HepG2 (cell line): ENCODE results near the gene FCGBP. TPM values are rescaled to one million over a fixed set of nuclear protein-coding genes. Genes with fewer than 3 reads are reported as not detected.

Experiments used
- ETV6 ChIP-seq: sonication (generic); formaldehyde crosslinking; conservative IDR thresholded peaks from 2 replicates; pipeline ENCODE4 v1.4.0; 2020; ENCODE audit warnings: missing genetic modification reagents
- HNF4G ChIP-seq, 2 experiments: sonication (generic) in 1 of 2; formaldehyde crosslinking in 1 of 2; IDR thresholded peaks; 2 replicates each; pipeline versions ENCODE4 v1.4.0 to v1.6.1; 2011 to 2020; ENCODE audit warnings: borderline replicate concordance in 2 of 2, low read depth in 2 of 2, mild to moderate bottlenecking in 2 of 2, low read length in 1 of 2, missing genetic modification reagents in 1 of 2, moderate library complexity in 1 of 2
- MEF2D ChIP-seq: sonication (generic); formaldehyde crosslinking; IDR thresholded peaks from 2 replicates; pipeline ENCODE4 v1.5.1; 2020; ENCODE audit warnings: mild to moderate bottlenecking, missing genetic modification reagents
- MYC ChIP-seq: sonication (generic); formaldehyde crosslinking; IDR thresholded peaks from 2 replicates; pipeline ENCODE4 v1.9.0; 2021; ENCODE audit warnings: missing genetic modification reagents, borderline replicate concordance
- NR2F1 ChIP-seq, 2 experiments: fragments of 450-650 bp in 1 of 2; formaldehyde crosslinking in 1 of 2; IDR thresholded peaks; 2 replicates each; pipeline versions ENCODE4 v1.5.0 to v1.6.1; 2016 to 2020; ENCODE audit warnings: mild to moderate bottlenecking in 1 of 2, missing compliant biosample characterization in 1 of 2, missing genetic modification reagents in 1 of 2, moderate library complexity in 1 of 2
- NR2F6 ChIP-seq, 2 experiments: IDR thresholded peaks; 2 replicates each; pipeline ENCODE4 v1.6.1; 2016; ENCODE audit warnings: antibody characterized with exemption in 1 of 2, mild to moderate bottlenecking in 1 of 2
- POLR2AphosphoS5 ChIP-seq: IDR thresholded peaks from 2 replicates; pipeline ENCODE4 v1.6.1; 2012; ENCODE audit warnings: low read depth, low read length
- SKI ChIP-seq: fragments of 450-650 bp; IDR thresholded peaks from one replicate; pipeline ENCODE4 v1.6.1; 2018; ENCODE audit warnings: mild to moderate bottlenecking; ENCODE audit not compliant: partially characterized antibody
- SNAPC2 ChIP-seq: sonication (generic); formaldehyde crosslinking; IDR thresholded peaks from 2 replicates; pipeline ENCODE4 v1.8.1; 2022; ENCODE audit warnings: mild to moderate bottlenecking, missing genetic modification reagents
- TBP ChIP-seq: sonication (generic); formaldehyde crosslinking; IDR thresholded peaks from 2 replicates; pipeline ENCODE4 v1.5.0; 2020; ENCODE audit warnings: missing genetic modification reagents
- TEAD3 ChIP-seq: optimal IDR thresholded peaks from 2 replicates; pipeline ENCODE3; 2016; ENCODE audit warnings: borderline replicate concordance
- XRCC5 ChIP-seq: fragments of 200-400 bp; formaldehyde crosslinking; optimal IDR thresholded peaks from 2 replicates; pipeline ENCODE3; 2017; ENCODE audit warnings: mild to moderate bottlenecking, low read length
- ZC3H4 ChIP-seq: sonication (generic); formaldehyde crosslinking; IDR thresholded peaks from 2 replicates; pipeline ENCODE4 v1.4.0; 2020; ENCODE audit warnings: missing genetic modification reagents, borderline replicate concordance
- ZFP1 ChIP-seq: IDR thresholded peaks from 2 replicates; pipeline ENCODE4 v1.6.1; 2016
- ZIK1 ChIP-seq: sonication (generic); formaldehyde crosslinking; IDR thresholded peaks from 2 replicates; pipeline ENCODE4 v1.5.0; 2020; ENCODE audit warnings: mild to moderate bottlenecking, low read depth, missing genetic modification reagents, borderline replicate concordance
- ZNF205 ChIP-seq: IDR thresholded peaks from 2 replicates; pipeline ENCODE4 v1.6.1; 2018; ENCODE audit warnings: missing biosample characterization, missing genetic modification reagents
- ZNF24 ChIP-seq: fragments of 450-650 bp; IDR thresholded peaks from 2 replicates; pipeline ENCODE4 v1.6.1; 2017; ENCODE audit warnings: antibody characterized with exemption, mild to moderate bottlenecking
- ZNF282 ChIP-seq: fragments of 450-650 bp; IDR thresholded peaks from 2 replicates; pipeline ENCODE4 v1.6.1; 2018; ENCODE audit not compliant: partially characterized antibody
- ZNF501 ChIP-seq: sonication (generic); formaldehyde crosslinking; IDR thresholded peaks from 2 replicates; pipeline ENCODE4 v1.5.1; 2020; ENCODE audit warnings: mild to moderate bottlenecking, moderate library complexity, missing genetic modification reagents
- ZNF780A ChIP-seq: sonication (generic); formaldehyde crosslinking; IDR thresholded peaks from 2 replicates; pipeline ENCODE4 v1.8.0; 2022; ENCODE audit warnings: mild to moderate bottlenecking, missing genetic modification reagents, moderate library complexity
- ZNF839 ChIP-seq: sonication (generic); formaldehyde crosslinking; IDR thresholded peaks from 2 replicates; pipeline ENCODE4 v1.4.0; 2020; ENCODE audit warnings: missing genetic modification reagents, mild to moderate bottlenecking, borderline replicate concordance
- ZSCAN30 ChIP-seq: sonication (generic); formaldehyde crosslinking; IDR thresholded peaks from 2 replicates; pipeline ENCODE4 v1.5.0; 2020; ENCODE audit warnings: mild to moderate bottlenecking, missing genetic modification reagents
- polyA plus RNA-seq, 8 experiments: library from polyadenylated mRNA; depleted of rRNA in 3 of 8; stranded (reverse) in 7 of 8; unstranded in 1 of 8; fragments of >200 nt; fragmentation: Illumina TruSeq in 4 of 8; extraction: Trizol in 4 of 8; gene quantifications; 2 replicates each; pipeline versions ENCODE4 v1.2.1 to v1.2.3, GENCODE V29; 2011 to 2016; ENCODE audit warnings: low read depth in 4 of 8, missing spikeins in 1 of 8, mixed read lengths in 1 of 8; ENCODE audit not compliant: insufficient read depth in 1 of 8
- total RNA-seq, 5 experiments: library from RNA; depleted of rRNA; stranded (reverse); fragments of >200 nt; fragmentation: Illumina TruSeq; extraction: Trizol; gene quantifications; 2 replicates each; pipeline ENCODE4 v1.2.3, GENCODE V29; 2016; ENCODE audit warnings: low read depth in 1 of 5
- TF ChIP-seq, protein P1 (sequence below), 2 experiments: sonication (generic) in 1 of 2; formaldehyde crosslinking in 1 of 2; IDR thresholded peaks; 2 replicates each; pipeline versions ENCODE4 v1.5.1 to v1.6.1; 2011 to 2020; ENCODE audit warnings: borderline replicate concordance in 1 of 2, low read depth in 1 of 2, low read length in 1 of 2, mild to moderate bottlenecking in 1 of 2, missing genetic modification reagents in 1 of 2, moderate library complexity in 1 of 2
- TF ChIP-seq, protein P2 (sequence below): sonication (generic); formaldehyde crosslinking; IDR thresholded peaks from 2 replicates; pipeline ENCODE4 v1.8.1; 2023; ENCODE audit warnings: mild to moderate bottlenecking, missing genetic modification reagents, borderline replicate concordance
- TF ChIP-seq, protein P3 (sequence below): sonication (generic); formaldehyde crosslinking; IDR thresholded peaks from 2 replicates; pipeline ENCODE4 v1.4.0; 2020; ENCODE audit warnings: missing genetic modification reagents, borderline replicate concordance
- TF ChIP-seq, protein P4 (sequence below): sonication (generic); formaldehyde crosslinking; IDR thresholded peaks from 2 replicates; pipeline ENCODE4 v1.9.0; 2021; ENCODE audit warnings: missing genetic modification reagents, mild to moderate bottlenecking, borderline replicate concordance

FCGBP gene
- total and polyA plus RNA-seq, 2 of the 13 experiments (the other 11 are each of a cell fraction or from before 2014, with no cell fraction given) = 1.3 to 7.0 TPM

DNA sequence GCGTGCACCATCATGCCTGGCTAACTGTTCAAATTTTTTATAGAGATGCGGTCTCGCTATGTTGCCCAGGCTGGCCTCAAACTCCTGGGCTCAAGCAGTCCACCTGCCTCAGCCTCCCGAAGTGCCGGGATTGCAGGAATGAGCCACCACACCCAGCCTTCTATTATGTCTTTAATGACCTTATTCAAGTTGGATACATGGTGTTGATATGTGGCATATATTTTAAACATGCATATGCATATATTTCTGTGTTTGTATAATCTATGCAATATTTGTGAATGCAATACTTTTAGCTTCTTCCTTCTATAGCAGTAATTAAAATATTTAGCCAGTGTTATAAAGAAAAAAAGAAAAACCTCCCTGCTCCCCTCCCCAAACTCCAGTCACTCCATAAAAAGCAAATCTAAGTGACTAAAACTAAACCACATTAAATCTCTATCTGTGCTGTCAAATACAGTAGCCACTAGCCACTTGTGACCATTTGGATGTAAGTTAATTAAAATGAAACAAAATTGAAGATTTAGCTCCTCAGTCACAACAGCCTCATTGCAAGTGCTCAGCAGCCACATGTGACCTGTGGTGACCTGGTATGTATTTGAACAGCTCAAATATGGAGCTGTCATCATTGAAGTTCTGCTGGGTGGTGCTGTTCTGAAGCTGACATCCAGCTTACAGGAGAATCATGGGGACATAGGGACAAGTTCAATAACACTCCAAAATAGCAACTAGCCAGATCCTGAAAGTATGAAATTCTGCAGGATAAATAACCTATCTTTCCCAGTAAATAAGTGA lies 27.4 kb downstream of the FCGBP start (continued):
- TF ChIP-seq, protein P1, sequence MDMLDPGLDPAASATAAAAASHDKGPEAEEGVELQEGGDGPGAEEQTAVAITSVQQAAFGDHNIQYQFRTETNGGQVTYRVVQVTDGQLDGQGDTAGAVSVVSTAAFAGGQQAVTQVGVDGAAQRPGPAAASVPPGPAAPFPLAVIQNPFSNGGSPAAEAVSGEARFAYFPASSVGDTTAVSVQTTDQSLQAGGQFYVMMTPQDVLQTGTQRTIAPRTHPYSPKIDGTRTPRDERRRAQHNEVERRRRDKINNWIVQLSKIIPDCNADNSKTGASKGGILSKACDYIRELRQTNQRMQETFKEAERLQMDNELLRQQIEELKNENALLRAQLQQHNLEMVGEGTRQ (IDR thresholded peaks at IDR 0.05; ENCODE audit: low read depth, low read length) = 0 out of 2 replicates have a peak, but pooled peaks have one; percentile 25
- TF ChIP-seq, protein P1 (CRISPR knock-in tag; IDR thresholded peaks at IDR 0.05; ENCODE audit: borderline replicate concordance) = no peak; the same call in 1 of the 2 replicates
- TF ChIP-seq TEAD3 = peak; percentile 78
- TF ChIP-seq ZNF780A (CRISPR knock-in tag) = no peak
- TF ChIP-seq SKI = no peak
- no peak for TF ChIP-seq ZNF24
- TF ChIP-seq ZIK1 = no peak
- TF ChIP-seq ZC3H4 (CRISPR knock-in tag) = no peak
- TF ChIP-seq, protein P2, sequence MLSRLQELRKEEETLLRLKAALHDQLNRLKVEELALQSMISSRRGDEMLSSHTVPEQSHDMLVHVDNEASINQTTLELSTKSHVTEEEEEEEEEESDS = no peak
- TF ChIP-seq XRCC5 = no peak
- TF ChIP-seq, protein P3, sequence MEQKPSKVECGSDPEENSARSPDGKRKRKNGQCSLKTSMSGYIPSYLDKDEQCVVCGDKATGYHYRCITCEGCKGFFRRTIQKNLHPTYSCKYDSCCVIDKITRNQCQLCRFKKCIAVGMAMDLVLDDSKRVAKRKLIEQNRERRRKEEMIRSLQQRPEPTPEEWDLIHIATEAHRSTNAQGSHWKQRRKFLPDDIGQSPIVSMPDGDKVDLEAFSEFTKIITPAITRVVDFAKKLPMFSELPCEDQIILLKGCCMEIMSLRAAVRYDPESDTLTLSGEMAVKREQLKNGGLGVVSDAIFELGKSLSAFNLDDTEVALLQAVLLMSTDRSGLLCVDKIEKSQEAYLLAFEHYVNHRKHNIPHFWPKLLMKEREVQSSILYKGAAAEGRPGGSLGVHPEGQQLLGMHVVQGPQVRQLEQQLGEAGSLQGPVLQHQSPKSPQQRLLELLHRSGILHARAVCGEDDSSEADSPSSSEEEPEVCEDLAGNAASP = peak; percentile 22; the same call in 1 of the 2 replicates
- no peak for TF ChIP-seq MEF2D (CRISPR knock-in tag)
- TF ChIP-seq ZNF501 = no peak
- TF ChIP-seq ETV6 (CRISPR knock-in tag) = no peak
- TF ChIP-seq ZNF282 = no peak
- TF ChIP-seq MYC (CRISPR knock-in tag) = no peak
- TF ChIP-seq TBP (CRISPR knock-in tag) = no peak
- TF ChIP-seq ZNF839 = no peak
- TF ChIP-seq POLR2AphosphoS5 = no peak
- no peak for TF ChIP-seq ZNF205
- no peak for TF ChIP-seq HNF4G (IDR thresholded peaks at IDR 0.05; ENCODE audit: borderline replicate concordance, low read depth, low read length)
- no peak for TF ChIP-seq HNF4G (CRISPR knock-in tag; IDR thresholded peaks at IDR 0.05; ENCODE audit: borderline replicate concordance, low read depth)
- TF ChIP-seq ZFP1 (CRISPR knock-in tag) = no peak
- TF ChIP-seq, protein P4, sequence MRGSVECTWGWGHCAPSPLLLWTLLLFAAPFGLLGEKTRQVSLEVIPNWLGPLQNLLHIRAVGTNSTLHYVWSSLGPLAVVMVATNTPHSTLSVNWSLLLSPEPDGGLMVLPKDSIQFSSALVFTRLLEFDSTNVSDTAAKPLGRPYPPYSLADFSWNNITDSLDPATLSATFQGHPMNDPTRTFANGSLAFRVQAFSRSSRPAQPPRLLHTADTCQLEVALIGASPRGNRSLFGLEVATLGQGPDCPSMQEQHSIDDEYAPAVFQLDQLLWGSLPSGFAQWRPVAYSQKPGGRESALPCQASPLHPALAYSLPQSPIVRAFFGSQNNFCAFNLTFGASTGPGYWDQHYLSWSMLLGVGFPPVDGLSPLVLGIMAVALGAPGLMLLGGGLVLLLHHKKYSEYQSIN = no peak
- TF ChIP-seq NR2F1 (CRISPR knock-in tag; IDR thresholded peaks at IDR 0.05) = peak; percentile 41; a peak in 1 of 4 replicates
- TF ChIP-seq NR2F6 (IDR thresholded peaks at IDR 0.05) = peak; percentile 69
- TF ChIP-seq NR2F6 (CRISPR knock-in tag; IDR thresholded peaks at IDR 0.05) = peak; percentile 70
- no peak for TF ChIP-seq ZSCAN30 (CRISPR knock-in tag)
- TF ChIP-seq SNAPC2 = no peak
